Effector CD8-positive, alpha-beta T cell (primary cell): ENCODE results near the gene DENND4B.
"Not testable (repeated sequence)": the region's sequence is repeated elsewhere in the genome, so short reads cannot be mapped to it uniquely, and the experiment has no call there.

Experiments used
- DNase-seq: peaks from one replicate; lab custom pipeline; 2025; lab: John Stamatoyannopoulos, UW
- total RNA-seq, 4 experiments: gene quantifications; one replicate each; lab custom pipeline; 2026; lab: John Stamatoyannopoulos, UW

Gene DENND4B
- 117 to 189 (median 151) reads per million in 4 experiments for total RNA-seq

GRCh38 chr1:153946622-153947241, at the start of gene DENND4B:
Gene DENND4B, minus strand, starts transcription at chr1:153946718. Its CDS starts 2,344 bp downstream, at chr1:153944374.
- DNase-seq, result peak; percentile 49

DNA sequence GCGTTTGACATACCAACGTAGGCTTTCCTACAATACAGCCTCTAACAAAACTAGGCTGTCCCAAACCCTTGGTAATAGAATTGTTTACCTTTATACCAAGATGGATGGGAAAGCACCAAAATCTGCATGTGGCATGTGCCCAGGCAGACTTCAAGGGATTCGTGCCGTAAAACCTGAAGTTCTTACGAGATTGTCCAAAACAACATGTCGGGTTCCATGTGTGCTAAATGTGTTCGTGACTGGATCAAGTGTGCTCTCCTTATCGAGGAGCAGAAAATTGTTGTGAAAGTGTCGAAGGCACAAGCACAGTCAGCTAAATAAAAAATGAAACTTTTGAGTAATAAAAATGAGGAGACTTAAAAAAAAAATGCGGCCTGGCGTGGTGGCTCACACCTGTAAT, 49.1 kb upstream of the DENND4B start:
- DNase-seq, result no peak

DNA sequence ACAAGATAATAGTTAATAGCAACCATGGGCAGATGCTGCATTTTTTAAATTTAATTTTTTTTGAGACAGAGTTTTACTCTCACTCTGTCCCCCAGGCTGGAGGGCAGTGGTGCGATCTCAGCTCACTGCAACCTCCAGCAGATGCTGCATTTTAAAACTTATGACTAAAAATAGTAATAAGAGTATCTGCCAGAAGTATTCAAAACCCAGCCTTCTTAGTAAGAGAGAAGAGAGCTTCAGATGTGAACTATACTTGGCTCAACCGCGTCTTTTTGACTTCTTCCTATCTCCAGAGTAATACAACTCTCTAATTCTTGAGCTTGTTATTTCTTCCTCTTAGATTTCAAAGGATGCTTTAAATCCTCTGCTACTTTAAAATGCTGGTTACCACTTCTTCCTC, 48.7 kb upstream of the DENND4B start:
- no peak for DNase-seq

- DNase-seq, result no peak
These were observed 45.3 kb upstream of the DENND4B start for GRCh38 chr1:153991806-153992205.

GRCh38 chr1:153991151-153991630, 44.7 kb upstream of the DENND4B start:
- DNase-seq, result no peak

- peak; percentile 81 for DNase-seq
These were observed 44.1 kb upstream of the DENND4B start, which contains the start of gene RPS27 for GRCh38 chr1:153990468-153991150. Gene RPS27, plus strand, starts transcription at chr1:153990762. Its CDS starts 35 bp downstream, at chr1:153990797.

DNA sequence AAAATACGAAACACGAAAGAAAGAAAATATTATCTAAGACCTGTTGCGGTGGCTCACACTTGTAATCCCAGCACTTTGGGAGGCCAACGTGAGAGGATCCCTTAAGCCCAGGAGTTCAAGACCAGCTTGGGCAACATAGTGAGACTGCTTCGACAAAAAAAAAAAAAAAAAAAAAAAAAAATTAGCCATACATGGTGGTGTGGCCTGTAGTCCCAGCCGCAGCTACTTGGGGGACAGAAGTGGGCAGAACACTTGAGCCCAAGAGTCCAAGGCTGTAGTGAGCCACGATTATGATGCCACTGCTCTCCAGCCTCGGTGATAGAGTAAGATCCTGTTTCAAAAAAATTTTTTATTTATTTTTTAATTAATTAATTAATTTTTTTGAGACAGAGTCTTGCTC, 41.1 kb upstream of the DENND4B start:
- DNase-seq, result no peak

DNA sequence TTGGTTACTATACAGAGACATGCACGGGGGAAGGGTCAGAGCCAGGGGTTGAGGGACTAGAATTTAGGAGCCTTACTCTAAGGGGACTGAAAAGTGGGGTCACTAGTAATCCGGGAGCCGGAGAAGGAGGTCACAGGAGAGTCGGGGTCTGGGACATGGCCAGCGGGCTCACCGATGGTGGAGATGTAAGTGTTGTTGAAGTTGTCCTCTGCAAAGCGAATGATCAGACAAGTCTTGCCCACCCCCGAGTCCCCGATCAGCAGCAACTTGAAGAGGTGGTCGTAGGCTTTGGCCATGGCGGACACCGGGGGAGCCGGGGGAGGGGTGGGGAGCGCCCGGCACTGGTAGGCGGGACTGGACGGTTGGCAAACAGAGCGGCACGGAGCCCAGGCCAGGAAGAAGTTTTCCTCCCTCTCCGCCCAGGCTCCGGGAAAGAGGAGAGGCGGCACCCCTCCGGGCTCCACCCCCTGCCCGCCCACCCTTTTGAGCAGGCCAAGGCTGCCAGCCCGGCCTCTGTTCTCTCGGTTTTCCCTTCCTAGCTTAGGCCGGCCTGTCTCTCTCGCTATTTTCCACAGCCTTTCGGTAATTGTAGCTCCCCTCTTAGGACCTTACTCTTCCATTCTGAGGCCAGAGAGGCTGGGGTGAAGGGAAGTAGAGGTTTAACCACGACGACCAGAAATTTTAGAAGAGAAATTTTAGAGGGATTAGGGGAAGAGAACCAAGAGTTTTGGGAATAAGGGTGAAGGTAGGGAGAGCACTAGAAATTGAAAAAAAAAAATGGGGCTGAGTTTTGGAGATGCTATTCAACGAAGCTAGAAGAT, 39.6 kb upstream of the DENND4B start, which contains the start of gene RAB13:
RAB13 (minus strand) TSS at position 399 of the 821 bp plus-strand sequence; CDS start at position 296, 103 bp downstream.
- peak; percentile 35 for DNase-seq

DNA sequence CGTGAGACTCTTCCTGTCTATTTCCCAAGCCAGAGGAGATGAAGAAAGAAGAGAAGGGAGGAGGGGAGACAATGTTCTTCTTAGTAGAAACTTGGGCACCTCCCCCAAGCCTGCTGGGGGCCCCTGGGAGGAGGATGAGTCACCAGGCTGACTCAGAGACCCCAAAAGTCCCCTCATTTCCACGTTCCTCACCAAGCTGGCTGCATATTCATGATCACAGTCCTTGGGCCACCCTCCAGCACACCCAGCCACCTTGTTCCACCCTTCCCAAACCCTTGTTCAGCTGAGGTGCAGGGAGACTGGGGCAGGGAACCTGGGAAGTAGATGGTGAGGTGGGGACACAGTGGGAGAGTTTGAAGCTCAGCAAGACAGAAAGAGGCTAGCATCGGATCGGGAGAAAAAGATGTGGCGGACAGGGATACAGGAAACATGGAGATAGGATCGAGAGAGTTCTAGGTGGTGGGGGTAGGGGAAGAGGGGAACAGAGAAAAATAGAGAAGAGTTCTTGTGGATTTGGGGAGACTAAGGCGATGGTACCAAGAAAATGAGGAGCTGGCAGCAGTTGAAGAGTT, 38.9 kb upstream of the DENND4B start:
- peak; percentile 27 for DNase-seq

DNA sequence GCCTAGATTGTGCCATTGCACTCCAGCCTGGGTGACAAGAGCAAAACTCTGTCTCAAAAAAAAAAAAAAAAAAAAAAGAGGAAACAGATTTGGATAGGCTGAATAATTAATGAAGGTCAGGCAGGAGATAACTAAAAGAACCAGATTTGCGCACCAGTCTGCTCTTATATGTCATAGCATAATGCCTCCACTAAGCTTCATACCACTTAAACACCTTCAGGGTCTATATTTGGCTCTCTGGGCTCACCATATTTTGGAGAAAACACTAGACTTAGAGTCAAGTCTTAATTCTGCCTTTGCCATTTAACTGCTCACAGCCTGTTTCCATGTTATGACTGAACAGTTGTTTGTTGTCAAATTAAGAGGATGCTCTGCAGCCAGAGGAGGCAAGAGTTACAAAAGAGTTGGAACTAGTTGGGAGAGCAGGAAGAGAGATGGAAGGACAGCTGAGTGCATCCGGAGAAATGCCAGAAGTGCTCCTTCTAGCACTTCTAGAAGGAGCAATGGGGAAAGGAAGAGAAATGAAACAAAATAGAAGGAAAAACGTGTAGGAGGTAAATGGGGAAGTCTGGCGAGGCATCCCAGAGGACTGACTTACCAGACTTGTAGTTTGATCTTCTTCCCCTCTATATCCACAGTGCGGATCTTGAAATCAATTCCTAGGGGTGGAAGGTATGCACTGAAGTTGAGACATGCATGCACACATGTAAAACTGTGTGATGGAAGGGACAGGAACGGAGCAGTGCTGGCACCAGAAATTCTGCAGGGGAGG, 37.8 kb upstream of the DENND4B start:
- DNase-seq, result no peak

DNA sequence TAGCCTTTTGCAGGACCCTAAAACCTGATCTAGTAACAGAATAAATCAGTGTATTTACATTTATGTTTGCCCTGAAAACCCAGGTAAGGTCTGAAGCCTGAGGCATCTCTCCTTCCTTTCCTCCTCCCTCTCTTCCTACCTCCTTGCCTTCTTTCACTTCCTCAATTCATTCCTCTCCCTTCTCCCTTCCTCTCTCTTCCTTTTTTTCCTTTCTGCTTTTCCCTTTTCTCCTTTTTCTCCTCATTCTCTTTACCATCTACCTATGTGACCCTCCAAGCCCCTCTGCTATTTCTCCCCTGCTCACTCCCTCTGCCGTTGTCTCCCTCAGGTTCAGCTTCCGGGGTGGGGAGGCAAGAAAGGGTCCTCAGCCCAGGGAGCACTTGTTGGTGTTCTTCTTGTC, 35.2 kb upstream of the DENND4B start:
- DNase-seq, result not testable (repeated sequence)

- DNase-seq, result not testable (repeated sequence)
These were observed 32.6 kb upstream of the DENND4B start for GRCh38 chr1:153979091-153979490.

GRCh38 chr1:153978274-153978909, 31.9 kb upstream of the DENND4B start:
- DNase-seq, result no peak

- DNase-seq, result peak; percentile 74
These were observed 31.0 kb upstream of the DENND4B start, which contains the start of gene JTB for GRCh38 chr1:153977250-153978240. Gene JTB, minus strand, starts transcription at chr1:153977674. Its CDS starts 422 bp downstream, at chr1:153977252.

GRCh38 chr1:153976819-153977249, 30.3 kb upstream of the DENND4B start:
- no peak for DNase-seq

- DNase-seq, result no peak
These were observed 27.0 kb upstream of the DENND4B start for GRCh38 chr1:153973525-153973924.

DNA sequence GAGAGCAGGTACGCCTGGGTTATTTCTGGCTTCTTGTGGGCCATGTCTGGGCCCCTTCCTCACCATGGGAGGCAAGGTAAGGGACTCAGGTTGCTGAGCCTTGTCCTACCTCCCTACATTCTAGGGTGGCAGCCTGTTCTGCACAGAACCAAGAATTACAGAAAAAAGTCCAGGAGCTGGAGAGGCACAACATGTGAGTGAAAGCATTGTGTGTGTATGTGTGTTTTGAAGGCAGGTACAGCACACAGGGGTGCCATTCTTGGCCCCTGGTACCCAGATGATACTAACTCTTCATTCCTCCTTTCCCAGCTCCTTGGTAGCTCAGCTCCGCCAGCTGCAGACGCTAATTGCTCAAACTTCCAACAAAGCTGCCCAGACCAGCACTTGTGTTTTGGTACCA, 26.6 kb upstream of the DENND4B start:
- no peak for DNase-seq

DNA sequence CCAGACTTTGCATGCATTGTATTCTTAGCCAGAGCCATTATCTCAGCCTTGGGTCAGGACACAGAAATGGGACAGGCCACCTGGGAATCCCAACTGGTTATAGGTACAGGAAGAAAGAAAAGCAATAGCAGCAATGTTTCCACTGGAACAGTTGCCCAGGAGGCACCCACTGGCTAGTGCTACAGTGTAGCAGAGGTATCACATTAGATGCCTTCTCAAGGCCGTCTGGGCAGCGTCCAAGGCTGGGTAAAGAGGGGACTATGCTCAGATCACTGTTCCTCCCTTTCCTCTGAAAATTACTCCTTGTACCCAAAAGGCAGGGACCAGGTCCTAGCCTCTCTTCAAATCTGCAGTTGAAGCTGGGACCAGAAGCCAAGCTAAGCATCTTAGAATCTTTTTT, 23.8 kb upstream of the DENND4B start:
- DNase-seq, result no peak

DNA sequence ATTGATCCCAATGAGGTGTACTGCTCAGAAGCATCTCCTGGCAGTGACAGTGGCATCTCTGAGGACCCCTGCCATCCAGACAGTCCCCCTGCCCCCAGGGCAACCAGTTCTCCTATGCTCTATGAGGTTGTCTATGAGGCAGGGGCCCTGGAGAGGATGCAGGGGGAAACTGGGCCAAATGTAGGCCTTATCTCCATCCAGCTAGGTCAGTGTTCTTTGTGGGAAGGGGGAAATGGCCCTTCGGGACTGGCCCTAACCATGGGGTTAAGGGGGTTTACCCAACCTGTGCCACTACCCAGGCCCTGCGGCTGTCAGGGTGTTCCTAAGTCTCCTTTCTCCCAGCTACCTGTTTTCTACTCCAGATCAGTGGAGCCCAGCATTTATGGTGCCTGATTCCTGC, 22.5 kb upstream of the DENND4B start:
- DNase-seq, result no peak
